Measurements from ENCODE around the gene PIGK.

DNA sequence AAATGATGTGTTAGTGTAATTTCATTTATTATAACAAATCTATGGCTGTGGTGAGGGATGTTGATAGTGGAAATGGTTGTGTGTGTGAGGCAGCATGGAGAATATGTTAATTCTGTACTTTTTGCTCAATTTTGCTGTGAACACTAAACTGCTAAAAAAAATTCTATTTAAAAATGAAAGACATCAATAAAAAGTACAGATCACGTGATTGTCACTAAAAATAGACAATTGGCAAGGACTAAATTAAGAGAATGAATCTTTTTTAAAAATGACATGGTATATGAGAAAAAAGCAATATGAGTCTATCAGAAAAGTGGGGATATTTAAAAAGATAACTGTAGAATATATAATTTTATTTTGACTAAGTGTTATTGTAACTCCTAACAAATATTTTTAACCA, 15.7 kb upstream of the PIGK start:
- TF ChIP-seq, protein P1, sequence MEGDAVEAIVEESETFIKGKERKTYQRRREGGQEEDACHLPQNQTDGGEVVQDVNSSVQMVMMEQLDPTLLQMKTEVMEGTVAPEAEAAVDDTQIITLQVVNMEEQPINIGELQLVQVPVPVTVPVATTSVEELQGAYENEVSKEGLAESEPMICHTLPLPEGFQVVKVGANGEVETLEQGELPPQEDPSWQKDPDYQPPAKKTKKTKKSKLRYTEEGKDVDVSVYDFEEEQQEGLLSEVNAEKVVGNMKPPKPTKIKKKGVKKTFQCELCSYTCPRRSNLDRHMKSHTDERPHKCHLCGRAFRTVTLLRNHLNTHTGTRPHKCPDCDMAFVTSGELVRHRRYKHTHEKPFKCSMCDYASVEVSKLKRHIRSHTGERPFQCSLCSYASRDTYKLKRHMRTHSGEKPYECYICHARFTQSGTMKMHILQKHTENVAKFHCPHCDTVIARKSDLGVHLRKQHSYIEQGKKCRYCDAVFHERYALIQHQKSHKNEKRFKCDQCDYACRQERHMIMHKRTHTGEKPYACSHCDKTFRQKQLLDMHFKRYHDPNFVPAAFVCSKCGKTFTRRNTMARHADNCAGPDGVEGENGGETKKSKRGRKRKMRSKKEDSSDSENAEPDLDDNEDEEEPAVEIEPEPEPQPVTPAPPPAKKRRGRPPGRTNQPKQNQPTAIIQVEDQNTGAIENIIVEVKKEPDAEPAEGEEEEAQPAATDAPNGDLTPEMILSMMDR (IDR thresholded peaks at IDR 0.05): no peak
- no peak for TF ChIP-seq POLR2A (IDR thresholded peaks at IDR 0.05)
